Mucosa of stomach (tissue), 1 donor: ENCODE results near the gene YIPF3.

Experiments
- H3K27me3 ChIP-seq: one replicate; pipeline ENCODE4 v1.7.0; 2013; ENCODE audit warnings: mild to moderate bottlenecking, low read length; ENCODE audit not compliant: control insufficient read depth, insufficient read depth
- H3K36me3 ChIP-seq: one replicate; pipeline ENCODE4 v1.7.0; 2013; ENCODE audit warnings: low read length; ENCODE audit not compliant: control insufficient read depth, insufficient read depth
- H3K4me1 ChIP-seq: one replicate; pipeline ENCODE4 v1.7.0; 2013; ENCODE audit warnings: mild to moderate bottlenecking, low read length; ENCODE audit not compliant: control insufficient read depth, insufficient read depth
- H3K4me3 ChIP-seq: one replicate; pipeline ENCODE4 v1.7.0; 2013; ENCODE audit warnings: low read length
- H3K9ac ChIP-seq: one replicate; pipeline ENCODE4 v1.7.0; 2013; ENCODE audit warnings: mild to moderate bottlenecking, low read length, moderate library complexity
- H3K9me3 ChIP-seq: one replicate; pipeline ENCODE4 v1.7.0; 2013; ENCODE audit warnings: mild to moderate bottlenecking, low read length, moderate library complexity; ENCODE audit not compliant: control insufficient read depth
- donor health status: Pancreatic carcinoma.

Gene YIPF3

GRCh38 chr6:43497129-43497396 lies 19.7 kb downstream of the YIPF3 start:
- Histone ChIP-seq H3K4me1 (peaks cover 45% of the 10 kb centered on the region), H3K4me3 (no peak overlapping the region), H3K9ac (no peak overlapping the region), H3K27me3 (no peaks in the 10 kb centered on the region), H3K36me3 (peaks cover 34% of the 10 kb centered on the region), H3K9me3 (no peaks in the 10 kb centered on the region)

GRCh38 chr6:43496370-43497128 lies 20.2 kb downstream of the YIPF3 start:
- H3K4me1 ChIP-seq, result peaks cover 48% of the 10 kb centered on the region

GRCh38 chr6:43495409-43495941 lies 21.3 kb downstream of the YIPF3 start:
- Histone ChIP-seq H3K4me3 (no peak overlapping the region), H3K9ac (no peak overlapping the region), H3K27me3 (no peaks in the 10 kb centered on the region), H3K4me1 (peaks cover 48% of the 10 kb centered on the region), H3K9me3 (no peaks in the 10 kb centered on the region), H3K36me3 (peaks cover 24% of the 10 kb centered on the region)

More at GRCh38 chr6:43496370-43497128, 20.2 kb downstream of the YIPF3 start:
- Histone ChIP-seq H3K4me3 (no peak overlapping the region), H3K9ac (peak overlapping the region; percentile 22), H3K9me3 (no peaks in the 10 kb centered on the region), H3K27me3 (no peaks in the 10 kb centered on the region), H3K36me3 (peaks cover 33% of the 10 kb centered on the region)

GRCh38 chr6:43494766-43495165 lies 22.0 kb downstream of the YIPF3 start:
- Histone ChIP-seq H3K4me3 (no peak overlapping the region), H3K9ac (no peak overlapping the region), H3K36me3 (peaks cover 17% of the 10 kb centered on the region), H3K9me3 (no peaks in the 10 kb centered on the region), H3K4me1 (peaks cover 48% of the 10 kb centered on the region), H3K27me3 (no peaks in the 10 kb centered on the region)

- Histone ChIP-seq H3K27me3 (no peaks in the 10 kb centered on the region), H3K9ac (no peak overlapping the region), H3K4me3 (no peak overlapping the region), H3K4me1 (peaks cover 48% of the 10 kb centered on the region), H3K9me3 (no peaks in the 10 kb centered on the region), H3K36me3 (peaks cover 12% of the 10 kb centered on the region)
Measured at GRCh38 chr6:43494321-43494720, 22.4 kb downstream of the YIPF3 start.

GRCh38 chr6:43493833-43494232 lies 22.9 kb downstream of the YIPF3 start:
- H3K4me1 ChIP-seq, result peaks cover 48% of the 10 kb centered on the region
- H3K9me3 ChIP-seq, result no peaks in the 10 kb centered on the region
- H3K4me3 ChIP-seq, result no peak overlapping the region
- H3K27me3 ChIP-seq, result no peaks in the 10 kb centered on the region
- no peak overlapping the region for H3K9ac ChIP-seq
- H3K36me3 ChIP-seq, result peaks cover 9% of the 10 kb centered on the region

GRCh38 chr6:43493230-43493629 lies 23.5 kb downstream of the YIPF3 start:
- Histone ChIP-seq H3K4me3 (no peak overlapping the region), H3K4me1 (peaks cover 48% of the 10 kb centered on the region), H3K9ac (no peak overlapping the region), H3K9me3 (no peaks in the 10 kb centered on the region), H3K36me3 (peaks cover 9% of the 10 kb centered on the region), H3K27me3 (no peaks in the 10 kb centered on the region)

- Histone ChIP-seq H3K9ac (no peak overlapping the region), H3K4me3 (no peak overlapping the region), H3K4me1 (peaks cover 48% of the 10 kb centered on the region), H3K9me3 (no peaks in the 10 kb centered on the region), H3K36me3 (peaks cover 4% of the 10 kb centered on the region), H3K27me3 (no peaks in the 10 kb centered on the region)
Measured at GRCh38 chr6:43492673-43493072, 24.1 kb downstream of the YIPF3 start.

GRCh38 chr6:43491750-43492661 lies 24.7 kb downstream of the YIPF3 start:
- no peak overlapping the region for H3K4me3 ChIP-seq
- H3K27me3 ChIP-seq, result no peaks in the 10 kb centered on the region
- H3K36me3 ChIP-seq, result no peaks in the 10 kb centered on the region
- peaks cover 48% of the 10 kb centered on the region for H3K4me1 ChIP-seq
- no peaks in the 10 kb centered on the region for H3K9me3 ChIP-seq
- H3K9ac ChIP-seq, result no peak overlapping the region

- peaks cover 38% of the 10 kb centered on the region for H3K4me1 ChIP-seq
- H3K36me3 ChIP-seq, result no peaks in the 10 kb centered on the region
- no peak overlapping the region for H3K4me3 ChIP-seq
- H3K9me3 ChIP-seq, result no peaks in the 10 kb centered on the region
- H3K27me3 ChIP-seq, result no peaks in the 10 kb centered on the region
- no peak overlapping the region for H3K9ac ChIP-seq
Measured at GRCh38 chr6:43490523-43490939, 26.2 kb downstream of the YIPF3 start.

- Histone ChIP-seq H3K9me3 (no peaks in the 10 kb centered on the region), H3K4me1 (peaks cover 27% of the 10 kb centered on the region), H3K36me3 (no peaks in the 10 kb centered on the region), H3K27me3 (no peaks in the 10 kb centered on the region), H3K4me3 (no peak overlapping the region), H3K9ac (no peak overlapping the region)
Measured at GRCh38 chr6:43489277-43490072, 27.3 kb downstream of the YIPF3 start.
